OCI-M1 (cell line): ENCODE measurements around the gene FUT3.
"Not testable (repeated sequence)": the region's sequence is repeated elsewhere in the genome, so short reads cannot be mapped to it uniquely, and the experiment has no call there.

Experiments used
- DNase-seq: peaks from one replicate; lab custom pipeline; 2025; lab: John Stamatoyannopoulos, UW

The FUT3 gene

GRCh38 chr19:5848621-5849020, 2.6 kb downstream of the FUT3 start:
- not testable (repeated sequence) for DNase-seq

GRCh38 chr19:5847846-5848245, 3.4 kb downstream of the FUT3 start:
- not testable (repeated sequence) for DNase-seq

- no peak for DNase-seq
Observed at GRCh38 chr19:5844456-5845433, 6.5 kb downstream of the FUT3 start.

GRCh38 chr19:5843295-5843927, 7.8 kb downstream of the FUT3 start:
- DNase-seq = no peak

- DNase-seq = not testable (repeated sequence)
Observed at GRCh38 chr19:5841735-5842111, 9.5 kb downstream of the FUT3 start.

- DNase-seq = no peak
Observed at GRCh38 chr19:5839065-5840017, 11.9 kb downstream of the FUT3 start, which contains the start of gene FUT6. Gene FUT6 (minus strand): TSS chr19:5839702. CDS start chr19:5832567, 7,135 bp downstream.

GRCh38 chr19:5838353-5839064, 12.7 kb downstream of the FUT3 start:
- no peak for DNase-seq

- no peak for DNase-seq
Observed at GRCh38 chr19:5837761-5838352, 13.4 kb downstream of the FUT3 start.

- no peak for DNase-seq
Observed at GRCh38 chr19:5832527-5833216, 18.6 kb downstream of the FUT3 start.

GRCh38 chr19:5832061-5832460, 19.2 kb downstream of the FUT3 start:
- no peak for DNase-seq

GRCh38 chr19:5831159-5831558, 20.1 kb downstream of the FUT3 start:
- no peak for DNase-seq

GRCh38 chr19:5829567-5830310, 21.5 kb downstream of the FUT3 start:
- DNase-seq = no peak

- DNase-seq = peak; percentile 22
Observed at GRCh38 chr19:5828661-5829566, 22.3 kb downstream of the FUT3 start.

GRCh38 chr19:5827891-5828660, 23.2 kb downstream of the FUT3 start:
- peak; percentile 94 for DNase-seq

GRCh38 chr19:5827342-5827890, 23.8 kb downstream of the FUT3 start:
- DNase-seq = no peak

- peak; percentile 63 for DNase-seq
Observed at GRCh38 chr19:5826531-5827341, 24.5 kb downstream of the FUT3 start.

GRCh38 chr19:5825178-5825577, 26.1 kb downstream of the FUT3 start:
- DNase-seq = no peak
